NK-92 treated with Interleukin-12 subunit alpha and Interleukin-12 subunit beta, amount 100 ng/mL, for 24 hours (cell line): ENCODE measurements around the gene PLEKHB2.
A peak's percentile ranks its signal among the peaks of the same experiment; 100 is the strongest.
"Not testable (repeated sequence)": the region's sequence is repeated elsewhere in the genome, so short reads cannot be mapped to it uniquely, and the experiment has no call there.

Source experiments
- DNase-seq: peaks from one replicate; lab custom pipeline; 2025; lab: John Stamatoyannopoulos, UW

PLEKHB2 gene

GRCh38 chr2:131143803-131144202, 38.7 kb downstream of the PLEKHB2 start:
- DNase-seq: no peak

GRCh38 chr2:131145040-131145439, 39.9 kb downstream of the PLEKHB2 start:
- no peak for DNase-seq

- DNase-seq: no peak
These were observed 41.1 kb downstream of the PLEKHB2 start for GRCh38 chr2:131146231-131146630.

DNA sequence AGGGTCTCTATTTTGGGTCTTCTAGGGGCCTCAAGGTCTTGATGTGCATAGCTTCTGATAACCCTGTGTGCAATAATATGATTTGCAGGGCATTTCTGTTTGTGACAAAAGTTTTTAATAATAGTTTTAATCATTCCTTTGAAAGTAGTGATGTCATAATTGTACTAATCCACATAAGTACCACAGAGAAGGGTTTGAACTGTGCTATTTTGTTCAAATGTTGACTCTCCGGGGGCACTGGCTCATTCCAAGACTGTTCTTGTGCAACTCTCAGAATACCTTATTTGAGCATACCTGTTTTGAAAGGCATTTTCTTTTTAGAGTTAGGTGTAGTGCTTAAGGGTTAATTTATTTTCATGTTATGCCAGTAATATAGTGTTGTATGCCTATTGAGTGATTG, 41.6 kb downstream of the PLEKHB2 start:
- DNase-seq: no peak

DNA sequence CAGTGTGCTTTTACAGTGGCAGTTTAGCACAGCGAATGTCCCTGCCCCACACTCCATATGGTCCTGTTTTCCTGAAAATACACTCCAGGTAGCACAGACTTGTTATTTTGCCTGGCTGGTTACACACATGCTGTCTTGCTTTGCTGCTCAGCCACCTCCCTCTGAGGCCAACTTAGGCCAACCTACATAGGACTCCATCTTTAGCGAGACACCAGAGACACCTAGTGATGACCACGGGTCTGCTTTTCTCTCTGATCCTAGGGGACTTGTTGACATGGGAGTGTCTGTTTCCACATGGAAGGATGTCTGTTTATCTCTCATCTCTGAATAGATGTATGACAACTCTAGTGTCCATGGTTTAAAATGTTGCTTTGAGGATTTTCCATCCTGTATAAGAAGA, 43.3 kb downstream of the PLEKHB2 start:
- no peak for DNase-seq

- not testable (repeated sequence) for DNase-seq
These were observed 45.0 kb downstream of the PLEKHB2 start for GRCh38 chr2:131150109-131150508.

GRCh38 chr2:131151398-131151797, 46.3 kb downstream of the PLEKHB2 start:
- DNase-seq: no peak

- no peak for DNase-seq
These were observed 46.9 kb downstream of the PLEKHB2 start for GRCh38 chr2:131152074-131152473.

GRCh38 chr2:131153529-131153928, 48.4 kb downstream of the PLEKHB2 start:
- DNase-seq: no peak

DNA sequence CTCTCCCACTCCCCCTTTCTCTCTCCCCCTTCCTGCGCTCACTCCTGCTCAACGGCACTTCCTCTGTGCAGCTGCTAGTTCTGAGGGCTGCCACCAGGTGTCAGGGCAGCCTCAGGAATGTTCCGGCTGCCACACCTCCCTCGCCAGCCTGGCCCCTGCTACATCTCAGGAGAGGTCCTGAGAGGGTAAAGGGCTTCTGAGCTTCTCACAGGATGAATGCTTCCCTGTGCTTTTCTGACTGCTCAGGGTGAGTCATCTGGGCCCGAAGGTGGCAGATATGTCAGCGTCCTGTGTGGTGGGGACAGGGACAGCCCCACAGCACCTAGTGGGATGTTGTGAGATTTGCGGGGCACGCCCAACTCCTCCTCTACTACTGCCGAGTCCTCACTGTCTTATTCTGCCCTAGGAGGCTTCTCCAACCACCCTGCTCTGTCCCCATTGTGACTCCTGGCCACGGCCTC, 49.0 kb downstream of the PLEKHB2 start:
- DNase-seq: peak; percentile 78

DNA sequence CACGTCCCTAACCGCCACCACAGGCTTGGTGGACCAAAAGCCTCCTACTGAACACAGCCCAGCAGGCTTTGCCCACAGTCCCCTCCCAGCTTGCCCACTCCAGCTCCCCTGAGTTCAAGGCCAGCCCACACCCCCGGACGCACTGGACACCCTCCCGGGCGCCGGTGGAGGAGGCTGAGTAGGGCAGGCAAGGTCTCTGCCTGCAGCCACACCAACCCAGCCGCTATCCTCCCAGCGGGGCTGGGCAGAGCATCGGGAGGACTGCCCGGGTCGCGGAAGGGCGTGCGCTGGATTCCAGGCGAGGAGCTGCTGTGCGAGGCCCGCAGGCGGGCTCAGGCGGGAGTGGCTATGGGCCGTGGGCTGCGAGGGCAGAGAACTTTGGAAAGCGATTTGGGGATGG, 49.5 kb downstream of the PLEKHB2 start:
- no peak for DNase-seq

DNA sequence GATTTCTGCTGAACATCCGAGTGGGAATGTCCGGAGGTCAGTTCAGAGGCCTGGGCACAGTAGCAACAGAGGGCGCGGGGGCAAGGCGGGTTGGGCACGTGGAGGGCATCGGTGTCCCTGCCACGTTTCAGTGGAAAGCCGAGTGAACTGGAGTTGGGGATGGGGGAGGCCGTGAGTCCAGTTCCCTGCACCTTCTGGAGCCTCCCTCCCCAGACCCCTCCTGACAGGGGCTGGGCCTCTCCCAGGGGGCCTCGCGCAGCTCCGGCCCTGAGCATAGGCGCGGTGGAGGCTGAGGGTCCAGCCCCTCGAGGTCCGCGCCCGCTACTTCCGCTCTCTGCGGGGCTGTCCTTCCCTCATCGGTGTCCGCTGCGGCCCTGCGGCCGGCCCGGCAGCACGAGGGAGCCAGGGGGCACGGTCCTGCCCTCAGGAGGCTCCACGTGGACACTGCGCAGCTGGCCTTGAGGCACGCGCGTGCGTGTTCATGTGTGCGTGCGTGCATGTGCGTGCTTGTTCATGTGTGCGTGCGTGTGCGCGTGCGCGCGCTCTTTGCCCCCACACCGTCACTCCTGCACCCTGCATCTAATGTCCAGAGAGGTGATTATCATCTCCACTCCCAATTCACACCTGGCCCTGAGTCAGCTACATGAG, 50.2 kb downstream of the PLEKHB2 start:
- DNase-seq: no peak

DNA sequence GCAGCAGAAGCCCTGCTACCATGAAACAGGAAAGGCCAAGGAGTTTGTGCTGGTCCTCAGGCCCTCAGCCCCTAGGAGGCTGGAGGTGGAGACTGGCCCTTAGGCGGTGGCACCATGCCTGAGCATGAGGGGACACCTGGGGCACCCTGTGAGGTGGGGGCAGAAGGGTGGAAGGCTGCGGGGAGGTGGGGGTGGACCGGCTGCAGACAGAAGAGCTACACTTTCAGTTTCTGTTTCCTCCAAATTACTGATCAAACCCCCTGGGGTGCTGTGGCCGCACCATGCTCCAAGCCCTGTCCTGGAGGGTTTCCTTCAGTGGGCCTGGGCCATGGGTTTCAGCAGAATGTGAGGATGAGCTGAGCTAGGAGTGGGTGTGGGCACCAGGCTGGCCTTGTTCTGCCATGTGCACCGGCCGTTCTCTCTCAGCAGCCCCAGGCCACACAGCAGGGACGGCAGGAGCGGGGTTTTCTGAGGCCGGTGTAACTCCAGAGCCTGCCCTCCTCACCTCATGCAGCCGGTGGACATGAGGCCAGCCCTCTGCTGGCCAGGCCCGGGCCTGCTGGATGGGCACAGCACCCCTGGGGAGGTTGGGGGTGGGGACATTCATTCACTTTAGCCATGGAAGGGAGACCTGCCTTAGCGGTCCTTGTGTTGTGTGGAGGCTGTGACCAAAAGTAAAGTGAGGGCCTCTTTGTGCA, 51.5 kb downstream of the PLEKHB2 start:
- no peak for DNase-seq

- DNase-seq: not testable (repeated sequence)
These were observed 60.4 kb downstream of the PLEKHB2 start for GRCh38 chr2:131165562-131165961.

DNA sequence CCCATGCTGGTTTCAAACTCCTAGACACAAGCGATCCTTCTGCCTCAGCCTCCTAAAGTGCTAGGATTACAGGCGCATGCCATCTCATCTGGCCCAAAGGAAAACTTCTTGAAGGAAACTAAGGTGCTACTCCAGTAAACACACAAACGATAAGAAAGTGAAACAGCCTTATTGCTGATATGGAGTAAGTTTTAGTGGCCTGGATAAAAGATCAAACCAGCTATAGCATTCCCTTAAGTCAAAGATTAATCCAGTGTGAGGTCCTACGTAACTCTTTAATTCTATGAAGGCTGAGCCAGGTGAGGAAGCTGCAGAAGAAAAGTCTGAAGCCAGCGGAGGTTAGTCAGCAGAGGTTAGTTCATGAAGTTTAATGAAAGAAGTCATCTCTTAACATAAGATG, 63.4 kb downstream of the PLEKHB2 start:
- no peak for DNase-seq

DNA sequence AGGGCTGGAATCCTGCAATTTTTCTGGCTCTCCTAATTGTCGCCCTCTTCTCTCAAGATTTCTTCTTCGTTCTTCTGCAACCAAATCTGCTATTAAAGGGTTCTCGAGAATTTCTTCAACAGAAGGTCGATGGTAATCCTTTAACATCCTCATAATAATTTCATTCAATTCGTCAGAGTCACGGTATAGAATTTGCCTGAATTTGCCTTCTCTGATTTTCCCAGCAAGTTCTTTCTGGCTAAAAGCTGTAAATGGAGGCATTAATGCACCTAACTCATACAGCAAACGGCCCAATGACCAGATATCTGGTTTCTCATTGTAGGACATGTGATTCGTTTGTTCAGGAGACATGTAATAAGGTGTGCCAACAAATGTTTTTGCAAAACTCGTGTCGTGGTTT, 72.9 kb downstream of the PLEKHB2 start:
- DNase-seq: not testable (repeated sequence)

GRCh38 chr2:131178721-131179418, 73.7 kb downstream of the PLEKHB2 start:
- DNase-seq: not testable (repeated sequence)

DNA sequence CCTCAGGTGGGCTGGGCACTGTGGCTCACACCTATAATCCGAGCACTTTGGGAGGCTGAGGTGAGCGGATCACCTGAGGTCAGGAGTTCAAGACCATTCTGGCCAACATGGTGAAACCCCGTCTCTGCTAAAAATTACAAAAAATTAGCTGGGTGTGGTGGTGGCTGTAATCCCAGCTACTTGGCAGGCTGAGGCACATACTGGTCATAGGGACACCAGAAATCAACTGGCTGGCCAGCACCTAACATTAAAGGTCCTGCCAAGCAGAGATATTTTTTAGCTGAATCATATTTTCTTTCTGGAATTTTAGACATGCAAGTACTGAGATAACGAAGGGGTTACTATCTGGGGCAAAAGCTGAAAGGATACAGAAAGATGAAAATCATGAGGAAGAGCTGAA, 76.3 kb downstream of the PLEKHB2 start:
- DNase-seq: not testable (repeated sequence)

GRCh38 chr2:131193421-131193820, 88.3 kb downstream of the PLEKHB2 start:
- DNase-seq: not testable (repeated sequence)

GRCh38 chr2:131196186-131196585, 91.0 kb downstream of the PLEKHB2 start:
- DNase-seq: not testable (repeated sequence)
